ENCODE data around the gene TNPO2.
"Not testable (repeated sequence)": the region's sequence is repeated elsewhere in the genome, so short reads cannot be mapped to it uniquely, and the experiment has no call there.

TNPO2 gene

DNA sequence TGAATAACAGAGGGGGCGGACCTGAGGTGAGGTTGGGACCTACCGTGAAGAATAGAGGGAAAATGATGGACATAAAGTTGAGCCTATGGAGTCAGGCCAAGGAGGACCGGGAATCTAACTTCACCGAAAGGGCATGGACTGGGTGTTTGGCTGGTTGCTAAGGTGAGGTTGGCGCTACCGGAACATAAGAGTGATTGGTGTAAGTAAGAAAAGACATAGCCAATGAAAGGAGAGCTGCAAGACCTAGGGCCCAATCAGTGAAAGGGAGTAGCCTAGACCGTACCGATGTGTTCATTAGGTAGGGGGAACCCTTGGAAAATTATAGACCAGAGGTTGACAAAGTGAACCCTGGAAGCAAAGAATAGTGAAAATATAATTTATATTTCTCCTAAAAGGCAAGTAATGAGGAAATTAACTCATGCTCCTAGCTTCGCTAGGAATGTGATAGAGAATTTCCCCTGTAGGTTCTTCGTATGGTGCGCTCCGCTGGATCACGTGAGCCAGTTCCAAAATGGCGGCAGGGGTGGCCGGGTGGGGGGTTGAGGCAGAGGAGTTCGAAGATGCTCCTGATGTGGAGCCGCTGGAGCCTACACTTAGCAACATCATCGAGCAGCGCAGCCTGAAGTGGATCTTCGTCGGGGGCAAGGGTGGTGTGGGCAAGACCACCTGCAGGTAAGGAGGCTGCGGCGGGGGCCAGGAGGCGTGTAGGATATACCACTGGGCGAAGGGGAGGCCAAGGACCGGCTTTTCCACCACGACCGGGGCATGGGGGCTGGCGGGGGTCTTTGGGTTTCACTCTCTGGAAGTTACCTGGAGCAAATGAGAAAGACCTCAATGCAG, 13.5 kb upstream of the TNPO2 start, which contains the start of gene GET3:
Gene GET3 (plus strand): TSS at position 503 of the 840 bp plus-strand sequence. CDS start 9 bp downstream, at position 512.
- peak; percentile 99 for FAIRE-seq

GRCh38 chr19:12733369-12734214, 9.9 kb upstream of the TNPO2 start:
- FAIRE-seq: no peak

GRCh38 chr19:12731337-12731736, 7.6 kb upstream of the TNPO2 start:
- FAIRE-seq: no peak

DNA sequence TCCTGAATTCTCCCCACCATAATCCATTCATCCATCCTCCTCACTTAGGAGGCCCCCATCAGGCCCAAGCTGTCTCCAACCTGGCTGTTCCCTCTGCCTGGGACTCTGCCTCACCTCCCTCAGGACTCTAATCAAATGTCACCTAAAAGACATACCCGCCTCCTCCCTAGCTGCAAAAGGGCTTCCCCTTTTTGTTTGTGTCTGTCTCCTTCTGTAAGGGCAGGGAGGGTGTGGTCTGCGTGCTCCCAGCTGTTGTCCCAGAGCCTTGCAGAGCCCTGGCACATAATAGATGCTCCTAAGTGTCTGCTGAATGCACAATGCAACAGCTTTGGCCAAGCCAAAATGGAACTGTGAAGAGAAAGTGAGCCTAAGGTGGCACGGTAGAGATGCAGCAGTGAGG, 6.3 kb upstream of the TNPO2 start:
- no peak for FAIRE-seq

GRCh38 chr19:12727745-12728433, 4.2 kb upstream of the TNPO2 start:
- FAIRE-seq: no peak

GRCh38 chr19:12726988-12727316, 3.2 kb upstream of the TNPO2 start:
- FAIRE-seq: no peak

DNA sequence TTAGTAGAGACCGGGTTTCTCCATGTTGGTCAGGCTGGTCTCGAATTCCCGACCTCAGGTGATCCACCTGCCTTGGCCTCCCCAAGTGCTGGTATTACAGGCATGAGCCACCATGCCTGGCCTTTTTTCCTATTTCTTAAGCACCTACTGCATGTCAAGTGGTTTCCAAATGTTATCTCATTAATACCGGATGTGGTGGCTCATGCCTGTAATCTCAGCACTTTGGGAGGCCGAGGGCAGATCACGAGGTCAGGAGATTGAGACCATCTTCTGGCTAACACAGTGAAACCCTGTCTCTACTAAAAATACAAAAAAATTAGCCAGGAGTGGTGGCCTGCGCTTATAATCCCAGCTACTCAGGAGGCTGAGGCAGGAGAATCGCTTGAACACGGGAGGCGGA, 1.9 kb upstream of the TNPO2 start:
- FAIRE-seq: not testable (repeated sequence)

GRCh38 chr19:12723381-12723640, 421 bp downstream of the TNPO2 start:
- no peak for FAIRE-seq

DNA sequence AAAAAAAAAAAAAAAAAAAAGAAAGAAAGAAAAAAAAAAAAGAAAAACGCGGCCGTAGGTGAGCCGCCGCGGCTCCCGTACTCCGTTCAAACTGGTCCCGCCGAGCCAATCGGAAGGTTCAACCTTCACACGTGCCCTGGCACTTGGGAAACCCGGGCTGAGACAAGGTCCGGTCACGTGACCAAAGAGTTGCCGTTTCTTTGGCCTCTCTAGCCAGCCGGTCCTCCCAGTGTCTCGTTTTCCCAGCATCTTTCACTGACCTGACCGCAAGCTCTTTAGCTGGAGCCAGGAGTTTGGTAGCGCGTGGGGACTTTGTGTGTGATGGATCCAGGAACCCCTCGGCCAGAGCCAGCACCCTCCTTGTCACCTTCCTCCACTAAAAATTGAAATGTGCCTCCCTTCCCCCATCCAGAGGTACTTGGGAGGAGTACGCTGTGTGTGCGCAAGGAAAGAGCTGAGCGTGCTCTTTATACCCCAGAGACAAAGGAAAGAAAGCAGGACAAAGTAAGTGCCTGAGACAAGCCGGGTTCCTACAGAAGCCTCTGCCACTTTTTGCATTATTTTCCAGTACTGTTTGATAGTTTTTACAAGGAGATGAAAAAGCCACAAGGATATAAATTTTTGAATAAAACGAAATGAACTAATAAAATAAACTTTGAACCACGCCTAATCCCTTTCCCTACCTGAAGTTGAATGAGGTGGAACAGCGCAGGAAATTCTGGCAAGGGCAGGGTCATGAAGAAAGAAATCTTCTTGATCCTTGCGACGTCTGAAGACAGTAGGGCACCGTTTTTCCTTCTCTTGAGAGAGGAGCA, 959 bp downstream of the TNPO2 start:
- peak; percentile 97 for FAIRE-seq

- no peak for FAIRE-seq
Measured at GRCh38 chr19:12721656-12722565, 1.8 kb downstream of the TNPO2 start.

GRCh38 chr19:12720851-12721655, 2.7 kb downstream of the TNPO2 start:
- no peak for FAIRE-seq

- FAIRE-seq: no peak
Measured at GRCh38 chr19:12720296-12720695, 3.4 kb downstream of the TNPO2 start.

GRCh38 chr19:12715929-12716328, 7.8 kb downstream of the TNPO2 start:
- FAIRE-seq: no peak

GRCh38 chr19:12715102-12715501, 8.6 kb downstream of the TNPO2 start:
- no peak for FAIRE-seq

DNA sequence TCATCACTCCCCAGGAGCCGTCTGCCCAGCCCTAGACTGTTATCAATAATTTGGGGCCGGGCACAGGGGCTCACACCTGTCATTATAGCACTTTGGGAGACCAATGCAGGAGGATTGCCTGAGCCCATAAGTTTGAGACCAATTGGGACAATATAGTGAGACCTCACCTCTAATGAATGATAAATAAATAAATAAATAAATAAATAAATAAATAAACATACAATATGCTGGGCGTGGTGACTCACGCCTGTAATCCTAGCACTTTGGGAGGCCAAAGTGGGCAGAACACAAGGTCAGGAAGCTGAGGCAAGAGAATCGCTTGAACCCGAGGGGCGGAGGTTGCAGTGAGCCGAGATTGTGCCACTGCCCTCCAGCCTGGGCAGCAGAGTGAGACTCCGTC, 10.4 kb downstream of the TNPO2 start:
- FAIRE-seq: not testable (repeated sequence)

DNA sequence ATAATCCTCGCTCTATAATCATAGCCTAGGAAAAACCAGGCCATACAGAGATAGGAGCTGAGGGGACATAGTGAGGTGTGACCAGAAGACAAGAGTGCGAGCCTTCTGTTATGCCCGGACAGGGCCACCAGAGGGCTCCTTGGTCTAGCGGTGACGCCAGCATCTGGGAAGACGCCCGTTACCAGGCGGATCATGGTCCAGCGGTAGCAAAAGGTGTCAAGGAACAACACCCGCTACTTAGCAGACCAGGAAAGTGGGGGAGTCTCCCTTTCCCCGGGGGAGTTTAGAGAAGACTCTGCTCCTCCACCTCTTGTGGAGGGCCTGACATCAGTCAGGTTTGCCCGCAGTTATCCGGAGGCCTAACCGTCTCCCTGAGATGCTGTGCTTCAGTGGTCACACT, 11.7 kb downstream of the TNPO2 start:
- not testable (repeated sequence) for FAIRE-seq

DNA sequence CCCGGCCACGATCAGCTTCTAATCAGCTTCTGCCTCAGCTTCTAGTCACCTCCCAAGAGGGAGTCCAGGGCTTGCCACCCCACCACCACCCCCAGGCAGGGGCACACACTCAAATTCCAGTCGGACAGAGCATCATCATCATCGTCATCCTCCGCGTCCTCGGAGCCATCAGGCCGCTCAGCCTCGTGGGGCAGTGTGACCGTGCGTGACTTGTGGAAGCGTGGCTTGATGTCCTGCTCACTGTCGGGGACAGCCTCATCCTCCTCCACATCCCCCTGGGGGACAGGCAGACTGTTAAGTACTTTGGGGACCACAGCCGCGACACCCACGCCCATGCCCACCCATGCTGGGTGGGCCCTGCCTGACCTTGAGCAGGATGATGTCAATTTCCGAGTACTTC, 12.5 kb downstream of the TNPO2 start:
- no peak for FAIRE-seq

DNA sequence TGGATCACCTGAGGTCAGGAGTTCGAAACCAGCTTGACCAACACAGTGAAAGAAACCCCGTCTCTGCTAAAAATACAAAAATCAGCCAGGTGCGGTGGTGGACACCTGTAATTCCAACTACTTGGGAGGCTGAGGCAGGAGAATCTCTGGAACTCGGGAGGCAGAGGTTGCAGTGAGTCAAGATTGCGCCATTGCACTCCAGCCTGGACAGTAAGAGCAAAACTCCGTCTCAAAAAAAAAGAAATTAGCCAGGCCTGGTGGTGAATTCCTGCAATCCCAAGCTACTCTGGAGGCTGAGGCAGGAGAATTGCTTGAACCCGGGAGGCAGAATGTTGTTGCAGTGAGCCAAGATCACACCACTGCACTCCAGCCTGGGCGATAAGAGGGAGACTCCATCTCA, 15.1 kb downstream of the TNPO2 start:
- no peak for FAIRE-seq

DNA sequence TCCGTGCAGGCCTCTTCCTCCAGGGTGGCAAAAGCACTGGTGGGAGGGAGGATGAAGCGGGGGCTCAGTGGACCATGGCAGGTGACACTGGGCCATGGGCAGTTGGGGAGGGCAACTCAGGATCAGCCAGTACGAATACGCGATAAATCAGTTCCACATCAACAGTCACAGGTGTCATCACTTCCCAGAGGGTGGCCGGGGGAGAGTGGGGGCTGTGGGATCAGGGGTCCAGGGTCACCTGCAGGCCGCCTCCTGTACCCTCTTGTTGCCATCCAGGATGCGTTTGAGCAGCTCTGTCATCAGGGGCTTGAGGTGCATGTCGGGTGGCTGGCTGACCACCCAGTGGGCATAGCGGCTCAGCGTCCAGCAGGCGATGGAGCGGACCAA, 17.4 kb downstream of the TNPO2 start:
- FAIRE-seq: no peak

DNA sequence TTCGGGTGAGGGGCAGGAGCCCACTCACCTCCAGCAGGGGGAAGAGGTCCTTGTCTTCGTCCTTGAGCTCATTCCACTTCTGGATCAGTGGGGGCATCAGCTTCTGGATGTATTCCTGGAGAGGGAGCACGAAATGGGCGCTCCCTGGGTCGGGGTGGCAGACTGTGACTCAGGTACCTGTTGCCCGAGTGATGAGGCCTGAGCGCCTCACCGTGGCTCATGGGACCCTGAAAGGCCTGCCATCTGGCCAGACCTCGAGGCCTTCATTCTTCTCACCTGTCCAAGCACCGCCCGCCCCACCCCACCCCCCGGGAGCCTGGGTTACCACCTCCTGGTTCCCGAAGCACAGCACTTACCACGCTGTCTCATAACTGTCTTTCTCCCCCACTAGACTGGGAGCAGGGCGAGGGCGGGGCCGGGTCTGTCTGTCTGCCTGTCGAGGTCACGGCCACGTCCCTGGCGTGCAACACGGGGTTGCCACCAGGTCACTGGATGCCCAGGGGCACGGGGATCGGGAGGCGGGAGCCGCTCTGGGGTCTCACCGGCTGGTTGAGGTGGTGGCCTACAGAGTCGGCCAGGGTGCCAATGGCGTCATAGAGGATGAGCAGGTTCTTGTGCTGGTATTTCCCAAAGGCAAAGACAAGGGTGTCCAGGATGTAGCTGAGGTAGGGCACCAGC, 17.9 kb downstream of the TNPO2 start:
- FAIRE-seq: no peak
